Measurements from ENCODE around the gene AIFM2. TPM values are rescaled to one million over a fixed set of nuclear protein-coding genes. Genes with fewer than 3 reads are reported as not detected.
A peak's percentile ranks its signal among the peaks of the same experiment; 100 is the strongest.

AIFM2 gene
- total and polyA plus RNA-seq, 2 of the 13 experiments (the other 11 are each of a cell fraction or from before 2014, with no cell fraction given), result 20.3 to 29.5 TPM

DNA sequence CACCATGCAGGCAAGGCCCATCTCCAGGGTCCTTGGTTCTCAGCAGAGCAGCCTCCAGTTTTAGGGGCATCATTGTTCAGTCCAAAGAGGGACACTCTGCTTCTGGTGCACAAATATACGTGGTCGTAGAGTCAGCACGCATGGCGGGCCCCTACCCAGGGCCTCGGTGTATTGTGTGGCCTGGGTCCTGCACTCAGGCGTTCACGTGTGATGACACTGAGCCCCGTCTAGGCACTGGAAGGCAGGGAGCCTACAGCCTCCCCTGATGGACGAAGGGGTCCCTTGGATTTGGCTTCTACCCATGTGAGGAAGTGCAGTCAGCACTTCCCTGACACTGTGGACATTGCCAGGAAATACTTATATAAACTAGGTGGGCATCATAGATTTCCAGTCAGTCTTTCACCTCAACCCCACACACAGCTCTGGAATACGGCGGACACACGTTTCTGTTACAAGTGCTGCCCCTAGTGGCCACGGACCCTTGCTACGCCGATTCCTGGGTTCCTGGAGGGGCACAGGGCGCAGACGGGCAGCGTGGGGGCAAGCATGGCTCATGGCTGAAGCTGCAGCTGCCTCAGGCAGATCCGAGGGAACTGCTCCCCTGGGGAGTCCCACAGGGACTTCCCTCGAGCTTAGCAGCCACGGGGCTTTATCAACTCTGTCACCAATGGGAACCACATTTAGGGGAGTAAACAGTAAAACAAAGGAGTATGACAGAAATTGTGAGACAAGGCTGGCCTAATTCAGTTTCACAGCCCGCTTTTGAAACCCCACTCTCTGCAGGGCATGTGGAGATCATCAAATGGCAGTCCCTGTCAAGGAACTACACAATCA, 25.4 kb downstream of the AIFM2 start (continued):
- TF ChIP-seq ZNF883 (CRISPR knock-in tag; IDR thresholded peaks at IDR 0.05; ENCODE audit: not compliant biosample characterization), result no peak
- TF ChIP-seq SALL1 (CRISPR knock-in tag; IDR thresholded peaks at IDR 0.05), result no peak
- TF ChIP-seq ZNF224 (CRISPR knock-in tag; IDR thresholded peaks at IDR 0.05), result no peak
- TF ChIP-seq, protein P1, sequence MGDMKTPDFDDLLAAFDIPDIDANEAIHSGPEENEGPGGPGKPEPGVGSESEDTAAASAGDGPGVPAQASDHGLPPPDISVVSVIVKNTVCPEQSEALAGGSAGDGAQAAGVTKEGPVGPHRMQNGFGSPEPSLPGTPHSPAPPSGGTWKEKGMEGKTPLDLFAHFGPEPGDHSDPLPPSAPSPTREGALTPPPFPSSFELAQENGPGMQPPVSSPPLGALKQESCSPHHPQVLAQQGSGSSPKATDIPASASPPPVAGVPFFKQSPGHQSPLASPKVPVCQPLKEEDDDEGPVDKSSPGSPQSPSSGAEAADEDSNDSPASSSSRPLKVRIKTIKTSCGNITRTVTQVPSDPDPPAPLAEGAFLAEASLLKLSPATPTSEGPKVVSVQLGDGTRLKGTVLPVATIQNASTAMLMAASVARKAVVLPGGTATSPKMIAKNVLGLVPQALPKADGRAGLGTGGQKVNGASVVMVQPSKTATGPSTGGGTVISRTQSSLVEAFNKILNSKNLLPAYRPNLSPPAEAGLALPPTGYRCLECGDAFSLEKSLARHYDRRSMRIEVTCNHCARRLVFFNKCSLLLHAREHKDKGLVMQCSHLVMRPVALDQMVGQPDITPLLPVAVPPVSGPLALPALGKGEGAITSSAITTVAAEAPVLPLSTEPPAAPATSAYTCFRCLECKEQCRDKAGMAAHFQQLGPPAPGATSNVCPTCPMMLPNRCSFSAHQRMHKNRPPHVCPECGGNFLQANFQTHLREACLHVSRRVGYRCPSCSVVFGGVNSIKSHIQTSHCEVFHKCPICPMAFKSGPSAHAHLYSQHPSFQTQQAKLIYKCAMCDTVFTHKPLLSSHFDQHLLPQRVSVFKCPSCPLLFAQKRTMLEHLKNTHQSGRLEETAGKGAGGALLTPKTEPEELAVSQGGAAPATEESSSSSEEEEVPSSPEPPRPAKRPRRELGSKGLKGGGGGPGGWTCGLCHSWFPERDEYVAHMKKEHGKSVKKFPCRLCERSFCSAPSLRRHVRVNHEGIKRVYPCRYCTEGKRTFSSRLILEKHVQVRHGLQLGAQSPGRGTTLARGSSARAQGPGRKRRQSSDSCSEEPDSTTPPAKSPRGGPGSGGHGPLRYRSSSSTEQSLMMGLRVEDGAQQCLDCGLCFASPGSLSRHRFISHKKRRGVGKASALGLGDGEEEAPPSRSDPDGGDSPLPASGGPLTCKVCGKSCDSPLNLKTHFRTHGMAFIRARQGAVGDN (CRISPR knock-in tag; IDR thresholded peaks at IDR 0.05), result peak; percentile 47
- no peak for TF ChIP-seq SP4 (CRISPR knock-in tag; IDR thresholded peaks at IDR 0.05)
- TF ChIP-seq, protein P2, sequence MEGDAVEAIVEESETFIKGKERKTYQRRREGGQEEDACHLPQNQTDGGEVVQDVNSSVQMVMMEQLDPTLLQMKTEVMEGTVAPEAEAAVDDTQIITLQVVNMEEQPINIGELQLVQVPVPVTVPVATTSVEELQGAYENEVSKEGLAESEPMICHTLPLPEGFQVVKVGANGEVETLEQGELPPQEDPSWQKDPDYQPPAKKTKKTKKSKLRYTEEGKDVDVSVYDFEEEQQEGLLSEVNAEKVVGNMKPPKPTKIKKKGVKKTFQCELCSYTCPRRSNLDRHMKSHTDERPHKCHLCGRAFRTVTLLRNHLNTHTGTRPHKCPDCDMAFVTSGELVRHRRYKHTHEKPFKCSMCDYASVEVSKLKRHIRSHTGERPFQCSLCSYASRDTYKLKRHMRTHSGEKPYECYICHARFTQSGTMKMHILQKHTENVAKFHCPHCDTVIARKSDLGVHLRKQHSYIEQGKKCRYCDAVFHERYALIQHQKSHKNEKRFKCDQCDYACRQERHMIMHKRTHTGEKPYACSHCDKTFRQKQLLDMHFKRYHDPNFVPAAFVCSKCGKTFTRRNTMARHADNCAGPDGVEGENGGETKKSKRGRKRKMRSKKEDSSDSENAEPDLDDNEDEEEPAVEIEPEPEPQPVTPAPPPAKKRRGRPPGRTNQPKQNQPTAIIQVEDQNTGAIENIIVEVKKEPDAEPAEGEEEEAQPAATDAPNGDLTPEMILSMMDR (CRISPR knock-in tag; IDR thresholded peaks at IDR 0.05), result peak; percentile 58
- TF ChIP-seq, protein P3, sequence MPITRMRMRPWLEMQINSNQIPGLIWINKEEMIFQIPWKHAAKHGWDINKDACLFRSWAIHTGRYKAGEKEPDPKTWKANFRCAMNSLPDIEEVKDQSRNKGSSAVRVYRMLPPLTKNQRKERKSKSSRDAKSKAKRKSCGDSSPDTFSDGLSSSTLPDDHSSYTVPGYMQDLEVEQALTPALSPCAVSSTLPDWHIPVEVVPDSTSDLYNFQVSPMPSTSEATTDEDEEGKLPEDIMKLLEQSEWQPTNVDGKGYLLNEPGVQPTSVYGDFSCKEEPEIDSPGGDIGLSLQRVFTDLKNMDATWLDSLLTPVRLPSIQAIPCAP (CRISPR knock-in tag; IDR thresholded peaks at IDR 0.05; ENCODE audit: low read depth), result no peak
- TF ChIP-seq KDM5A (IDR thresholded peaks at IDR 0.05; ENCODE audit: borderline replicate concordance, low read length), result no peak
- 0 out of 2 replicates have a peak, but pooled peaks have one; percentile 38 for TF ChIP-seq HOXA3 (CRISPR knock-in tag; IDR thresholded peaks at IDR 0.05)
- peak; percentile 4; the same call in 1 of the 2 replicates for TF ChIP-seq HNF4A (CRISPR knock-in tag; IDR thresholded peaks at IDR 0.05)
- no peak for TF ChIP-seq SOX5 (CRISPR knock-in tag; IDR thresholded peaks at IDR 0.05; ENCODE audit: borderline replicate concordance)
- peak; percentile 48; the same call in 1 of the 2 replicates for TF ChIP-seq ZMYM4 (CRISPR knock-in tag; IDR thresholded peaks at IDR 0.05)
- no peak for TF ChIP-seq PAF1 (CRISPR knock-in tag; IDR thresholded peaks at IDR 0.05)
- TF ChIP-seq, protein P4, sequence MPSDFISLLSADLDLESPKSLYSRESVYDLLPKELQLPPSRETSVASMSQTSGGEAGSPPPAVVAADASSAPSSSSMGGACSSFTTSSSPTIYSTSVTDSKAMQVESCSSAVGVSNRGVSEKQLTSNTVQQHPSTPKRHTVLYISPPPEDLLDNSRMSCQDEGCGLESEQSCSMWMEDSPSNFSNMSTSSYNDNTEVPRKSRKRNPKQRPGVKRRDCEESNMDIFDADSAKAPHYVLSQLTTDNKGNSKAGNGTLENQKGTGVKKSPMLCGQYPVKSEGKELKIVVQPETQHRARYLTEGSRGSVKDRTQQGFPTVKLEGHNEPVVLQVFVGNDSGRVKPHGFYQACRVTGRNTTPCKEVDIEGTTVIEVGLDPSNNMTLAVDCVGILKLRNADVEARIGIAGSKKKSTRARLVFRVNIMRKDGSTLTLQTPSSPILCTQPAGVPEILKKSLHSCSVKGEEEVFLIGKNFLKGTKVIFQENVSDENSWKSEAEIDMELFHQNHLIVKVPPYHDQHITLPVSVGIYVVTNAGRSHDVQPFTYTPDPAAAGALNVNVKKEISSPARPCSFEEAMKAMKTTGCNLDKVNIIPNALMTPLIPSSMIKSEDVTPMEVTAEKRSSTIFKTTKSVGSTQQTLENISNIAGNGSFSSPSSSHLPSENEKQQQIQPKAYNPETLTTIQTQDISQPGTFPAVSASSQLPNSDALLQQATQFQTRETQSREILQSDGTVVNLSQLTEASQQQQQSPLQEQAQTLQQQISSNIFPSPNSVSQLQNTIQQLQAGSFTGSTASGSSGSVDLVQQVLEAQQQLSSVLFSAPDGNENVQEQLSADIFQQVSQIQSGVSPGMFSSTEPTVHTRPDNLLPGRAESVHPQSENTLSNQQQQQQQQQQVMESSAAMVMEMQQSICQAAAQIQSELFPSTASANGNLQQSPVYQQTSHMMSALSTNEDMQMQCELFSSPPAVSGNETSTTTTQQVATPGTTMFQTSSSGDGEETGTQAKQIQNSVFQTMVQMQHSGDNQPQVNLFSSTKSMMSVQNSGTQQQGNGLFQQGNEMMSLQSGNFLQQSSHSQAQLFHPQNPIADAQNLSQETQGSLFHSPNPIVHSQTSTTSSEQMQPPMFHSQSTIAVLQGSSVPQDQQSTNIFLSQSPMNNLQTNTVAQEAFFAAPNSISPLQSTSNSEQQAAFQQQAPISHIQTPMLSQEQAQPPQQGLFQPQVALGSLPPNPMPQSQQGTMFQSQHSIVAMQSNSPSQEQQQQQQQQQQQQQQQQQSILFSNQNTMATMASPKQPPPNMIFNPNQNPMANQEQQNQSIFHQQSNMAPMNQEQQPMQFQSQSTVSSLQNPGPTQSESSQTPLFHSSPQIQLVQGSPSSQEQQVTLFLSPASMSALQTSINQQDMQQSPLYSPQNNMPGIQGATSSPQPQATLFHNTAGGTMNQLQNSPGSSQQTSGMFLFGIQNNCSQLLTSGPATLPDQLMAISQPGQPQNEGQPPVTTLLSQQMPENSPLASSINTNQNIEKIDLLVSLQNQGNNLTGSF (CRISPR knock-in tag; IDR thresholded peaks at IDR 0.05), result no peak

Data from HepG2 (cell line).